D721Med (cell line): Measurements from ENCODE around the gene CNOT6L.

Experiments
- DNase-seq: peaks from one replicate; pipeline ENCODE4 v3.0.0; 2011; ENCODE audit warnings: low spot score; ENCODE audit not compliant: insufficient read length
- FAIRE-seq: peaks from 2 replicates; lab custom pipeline; 2011; peaks lifted over from hg19 to GRCh38; lab: Jason Lieb, UNC
- TF ChIP-seq, protein P1 (sequence below): IDR thresholded peaks from 2 replicates; pipeline ENCODE4 v1.5.1; 2012; ENCODE audit warnings: mild to moderate bottlenecking, control low read depth; ENCODE audit not compliant: insufficient read depth; ENCODE audit errors: missing control alignments

The CNOT6L gene

GRCh38 chr4:77843628-77844027 lies 24.5 kb upstream of the CNOT6L start:
- TF ChIP-seq, protein P1, sequence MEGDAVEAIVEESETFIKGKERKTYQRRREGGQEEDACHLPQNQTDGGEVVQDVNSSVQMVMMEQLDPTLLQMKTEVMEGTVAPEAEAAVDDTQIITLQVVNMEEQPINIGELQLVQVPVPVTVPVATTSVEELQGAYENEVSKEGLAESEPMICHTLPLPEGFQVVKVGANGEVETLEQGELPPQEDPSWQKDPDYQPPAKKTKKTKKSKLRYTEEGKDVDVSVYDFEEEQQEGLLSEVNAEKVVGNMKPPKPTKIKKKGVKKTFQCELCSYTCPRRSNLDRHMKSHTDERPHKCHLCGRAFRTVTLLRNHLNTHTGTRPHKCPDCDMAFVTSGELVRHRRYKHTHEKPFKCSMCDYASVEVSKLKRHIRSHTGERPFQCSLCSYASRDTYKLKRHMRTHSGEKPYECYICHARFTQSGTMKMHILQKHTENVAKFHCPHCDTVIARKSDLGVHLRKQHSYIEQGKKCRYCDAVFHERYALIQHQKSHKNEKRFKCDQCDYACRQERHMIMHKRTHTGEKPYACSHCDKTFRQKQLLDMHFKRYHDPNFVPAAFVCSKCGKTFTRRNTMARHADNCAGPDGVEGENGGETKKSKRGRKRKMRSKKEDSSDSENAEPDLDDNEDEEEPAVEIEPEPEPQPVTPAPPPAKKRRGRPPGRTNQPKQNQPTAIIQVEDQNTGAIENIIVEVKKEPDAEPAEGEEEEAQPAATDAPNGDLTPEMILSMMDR = no peak
- DNase-seq (no peak), FAIRE-seq (no peak)

- TF ChIP-seq, protein P1 = no peak
- no peak for DNase-seq
- FAIRE-seq = no peak
These were observed 15.2 kb upstream of the CNOT6L start for GRCh38 chr4:77834403-77834802.

DNA sequence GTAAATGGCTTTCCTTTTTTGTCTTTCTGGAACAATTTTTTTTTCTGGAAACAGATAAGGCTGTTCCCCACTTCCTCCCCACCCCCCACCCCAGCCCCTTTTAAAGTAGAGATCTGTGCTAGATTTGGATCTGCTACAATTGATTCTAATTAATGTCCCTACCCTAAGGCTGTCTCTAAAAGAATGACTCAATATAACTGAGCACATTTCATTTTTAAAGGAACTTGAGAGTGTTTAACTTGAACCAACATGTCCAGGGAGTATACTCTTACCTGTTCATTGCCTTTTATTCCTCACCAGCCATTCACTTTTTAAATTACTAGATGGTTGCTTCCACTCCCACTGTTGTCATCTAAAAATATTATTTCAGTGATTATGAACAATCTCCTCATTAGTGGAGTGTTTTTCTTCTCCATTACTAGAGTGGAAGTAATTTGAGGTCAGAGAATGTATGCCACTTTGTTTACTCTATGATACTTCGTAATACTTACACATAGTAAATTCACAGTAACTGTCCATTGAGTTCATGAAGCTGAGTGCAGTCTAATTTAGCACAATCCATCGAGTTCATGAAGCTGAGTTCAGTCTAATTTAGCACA lies 14.1 kb upstream of the CNOT6L start:
- DNase-seq (no peak), FAIRE-seq (no peak)
- TF ChIP-seq, protein P1 = no peak

- FAIRE-seq (no peak), DNase-seq (no peak)
- TF ChIP-seq, protein P1 = no peak
These were observed 8.2 kb upstream of the CNOT6L start for GRCh38 chr4:77827343-77827742.

DNA sequence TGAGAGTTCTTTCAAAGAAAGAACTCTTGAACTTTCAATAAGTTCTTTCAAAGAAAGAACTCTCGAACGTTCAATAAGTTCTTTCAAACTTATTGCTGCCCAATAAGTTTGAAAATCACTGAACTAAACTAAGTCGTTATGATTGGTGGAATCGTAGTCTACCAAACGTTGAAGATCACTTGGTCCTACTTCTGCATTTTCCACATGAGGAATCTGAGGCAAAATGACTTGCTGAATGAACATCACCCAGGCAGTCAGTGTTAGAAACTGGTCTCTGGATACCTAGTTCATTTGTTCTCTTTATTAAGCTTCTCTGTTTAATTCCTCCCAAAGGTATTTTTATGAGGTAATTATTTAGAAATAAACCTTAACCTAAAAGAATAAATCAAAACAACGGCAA lies 7.1 kb upstream of the CNOT6L start:
- DNase-seq (no peak), FAIRE-seq (no peak)
- TF ChIP-seq, protein P1 = no peak

DNA sequence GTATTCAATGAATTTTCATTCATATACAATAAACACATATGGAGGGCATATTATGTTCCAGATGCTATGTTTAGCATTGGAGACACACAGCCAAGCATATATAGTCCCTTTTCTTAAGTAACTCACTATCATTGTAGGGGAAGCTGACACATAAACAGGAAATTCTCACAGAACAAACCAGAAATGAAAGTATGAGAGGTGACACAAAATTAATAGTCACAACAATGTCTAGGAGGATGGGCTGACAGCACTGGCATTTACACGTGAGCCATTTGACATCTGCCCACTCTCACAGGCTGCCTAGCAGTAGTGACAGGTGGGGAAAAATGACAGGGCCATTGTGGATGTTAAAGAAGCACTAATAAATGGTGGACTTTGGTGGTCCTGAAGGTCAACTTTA lies 2.6 kb upstream of the CNOT6L start:
- DNase-seq = no peak
- FAIRE-seq = no peak
- TF ChIP-seq, protein P1 = no peak

DNA sequence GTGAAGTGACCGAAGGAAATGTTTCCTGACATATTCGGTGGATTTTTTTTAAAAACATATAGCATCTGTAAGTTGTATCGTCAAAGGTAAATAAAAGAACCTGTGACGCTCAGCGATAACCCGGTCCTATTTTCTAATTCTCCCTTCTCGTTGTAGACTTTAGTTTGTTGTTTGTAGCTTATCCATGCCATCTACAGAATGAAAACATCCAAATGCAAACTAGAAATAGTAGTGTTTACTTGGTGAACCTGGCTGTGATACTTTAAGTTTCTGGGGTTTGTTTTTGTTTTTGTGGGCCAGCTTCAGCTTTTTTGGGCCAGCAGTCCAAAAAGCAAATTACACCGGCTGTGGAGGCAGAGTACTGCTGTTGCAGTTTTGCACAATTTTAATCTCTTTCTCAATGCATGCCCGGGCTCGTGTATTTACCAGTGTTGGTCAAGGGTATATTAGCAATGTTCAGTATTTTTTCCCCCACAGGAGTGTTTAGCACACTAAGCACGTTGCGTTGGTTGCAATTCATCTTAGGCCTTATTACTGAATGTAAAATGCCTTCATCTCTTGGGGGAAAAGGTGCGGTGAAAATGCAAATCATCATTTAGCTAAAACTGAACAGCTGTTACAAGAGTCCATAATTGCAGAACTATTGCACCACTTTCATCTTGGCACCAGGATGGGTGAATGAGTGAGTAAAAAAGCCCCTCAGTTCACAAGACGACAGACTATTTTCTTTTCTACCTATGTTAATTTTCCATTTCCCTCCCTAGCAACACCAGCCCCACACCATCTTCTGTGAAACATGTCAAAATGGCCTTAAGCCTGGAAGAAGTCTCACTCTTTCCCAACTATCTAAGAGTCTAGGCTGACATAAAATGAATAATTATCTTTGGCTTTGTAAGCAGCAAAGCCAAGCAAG lies 1.7 kb upstream of the CNOT6L start:
- FAIRE-seq = no peak
- DNase-seq = no peak

More for the DNA sequence above, 1.7 kb upstream of the CNOT6L start:
- TF ChIP-seq, protein P1 = no peak
